SU-DHL-6 (cell line): ENCODE results near the gene POFUT1.

ENCODE experiments used
- EZH2phosphoT487 ChIP-seq: fragments of 200-600 bp; sonication (generic), shearing (Covaris generic); conservative IDR thresholded peaks from 2 replicates; pipeline ENCODE4 v1.6.1; 2018; ENCODE audit warnings: mild to moderate bottlenecking, antibody characterized with exemption, low read length, moderate library complexity, mixed read lengths
- TF ChIP-seq, protein P1 (sequence below): fragments of 200-600 bp; sonication (generic); IDR thresholded peaks from one replicate; pipeline ENCODE4 v1.5.1; 2017; ENCODE audit warnings: antibody characterized with exemption, mild to moderate bottlenecking, low read length, moderate library complexity; ENCODE audit not compliant: insufficient read depth, poor library complexity, severe bottlenecking

DNA sequence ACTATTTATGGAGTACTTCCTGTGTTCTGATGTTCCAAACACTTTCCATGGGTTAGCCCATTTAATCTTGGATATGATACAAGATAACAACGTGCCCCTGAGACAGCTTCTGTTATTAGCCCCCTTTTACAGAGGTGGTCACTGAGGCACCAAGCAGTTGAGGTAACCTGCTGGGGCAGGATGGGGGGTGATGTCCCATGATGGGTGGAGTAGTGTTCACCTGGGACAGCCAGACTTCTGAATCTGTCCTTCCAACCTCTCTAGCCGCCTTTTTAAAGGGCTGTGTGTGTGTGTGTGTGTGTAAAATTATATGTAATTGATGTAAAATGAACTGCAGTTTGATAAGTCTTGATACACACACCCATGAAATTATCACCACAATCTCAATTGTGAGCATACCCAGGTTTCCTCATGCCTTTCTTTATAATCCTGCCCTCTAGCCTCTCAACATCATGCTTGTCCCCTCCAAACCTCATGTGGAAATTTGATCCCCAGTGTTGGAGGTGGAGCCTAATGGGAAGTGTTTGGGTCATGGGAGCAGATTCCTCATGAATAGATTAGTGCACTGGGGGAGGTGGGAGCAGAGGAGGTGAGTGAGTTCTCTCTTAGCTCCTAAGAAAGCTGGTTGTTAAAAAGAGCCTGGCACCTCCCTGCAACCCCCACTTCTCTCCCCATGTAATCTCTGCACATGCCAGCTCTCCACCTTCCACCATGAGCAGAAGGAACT lies 39.3 kb upstream of the POFUT1 start:
- TF ChIP-seq, protein P1, sequence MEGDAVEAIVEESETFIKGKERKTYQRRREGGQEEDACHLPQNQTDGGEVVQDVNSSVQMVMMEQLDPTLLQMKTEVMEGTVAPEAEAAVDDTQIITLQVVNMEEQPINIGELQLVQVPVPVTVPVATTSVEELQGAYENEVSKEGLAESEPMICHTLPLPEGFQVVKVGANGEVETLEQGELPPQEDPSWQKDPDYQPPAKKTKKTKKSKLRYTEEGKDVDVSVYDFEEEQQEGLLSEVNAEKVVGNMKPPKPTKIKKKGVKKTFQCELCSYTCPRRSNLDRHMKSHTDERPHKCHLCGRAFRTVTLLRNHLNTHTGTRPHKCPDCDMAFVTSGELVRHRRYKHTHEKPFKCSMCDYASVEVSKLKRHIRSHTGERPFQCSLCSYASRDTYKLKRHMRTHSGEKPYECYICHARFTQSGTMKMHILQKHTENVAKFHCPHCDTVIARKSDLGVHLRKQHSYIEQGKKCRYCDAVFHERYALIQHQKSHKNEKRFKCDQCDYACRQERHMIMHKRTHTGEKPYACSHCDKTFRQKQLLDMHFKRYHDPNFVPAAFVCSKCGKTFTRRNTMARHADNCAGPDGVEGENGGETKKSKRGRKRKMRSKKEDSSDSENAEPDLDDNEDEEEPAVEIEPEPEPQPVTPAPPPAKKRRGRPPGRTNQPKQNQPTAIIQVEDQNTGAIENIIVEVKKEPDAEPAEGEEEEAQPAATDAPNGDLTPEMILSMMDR = no peak
- TF ChIP-seq EZH2phosphoT487 = no peak
